Panc1 (cell line): Measurements from ENCODE around the gene SGCA. TPM values are rescaled to one million over a fixed set of nuclear protein-coding genes. Genes with fewer than 3 reads are reported as not detected.

Experiments
- ATAC-seq: fragments of 200-7000 bp; cut with Tn5 transposase; 2 replicates; pipeline ENCODE4 v1.9.1; 2020; ENCODE audit warnings: mild to moderate bottlenecking, moderate library complexity
- BruUV-seq: library from RNA; stranded (reverse); fragments of 400-500 nt; replicated peaks from 2 replicates; lab custom pipeline; 2021; lab: Mats Ljungman, UMichigan
- CTCF ChIA-PET: fragments of 300-600 bp; sonication (Branson Sonifier 250); formaldehyde crosslinking; loops from one replicate; lab custom pipeline; 2022; ENCODE audit warnings: antibody characterized with exemption; lab: Charles Lee
- POLR2A ChIA-PET: fragments of 300-600 bp; sonication (Branson Sonifier 250); formaldehyde crosslinking; loops from one replicate; lab custom pipeline; 2022; ENCODE audit warnings: antibody characterized with exemption; lab: Charles Lee
- DNase-seq: peaks from one replicate; pipeline ENCODE4 v3.0.0-alpha.2; 2010; ENCODE audit warnings: low read depth, low spot score
- H3K27ac ChIP-seq: 2 replicates; pipeline ENCODE4 v1.5.1; 2011; ENCODE audit warnings: mild to moderate bottlenecking, low read length, inconsistent platforms
- H3K27me3 ChIP-seq: fragments of 200-500 bp; sonication (Bioruptor generic); 2 replicates; pipeline ENCODE4 v1.6.0; 2014; ENCODE audit warnings: low read length, inconsistent platforms; ENCODE audit not compliant: control insufficient read depth, insufficient read depth
- H3K36me3 ChIP-seq: fragments of 200-500 bp; sonication (Bioruptor generic); 2 replicates; pipeline ENCODE4 v1.5.1; 2014; ENCODE audit warnings: inconsistent platforms, mild to moderate bottlenecking, low read length, moderate library complexity; ENCODE audit not compliant: control insufficient read depth, insufficient read depth
- H3K4me1 ChIP-seq: 2 replicates; pipeline ENCODE4 v1.5.1; 2011; ENCODE audit warnings: inconsistent platforms, mild to moderate bottlenecking, low read length, moderate library complexity; ENCODE audit not compliant: control insufficient read depth, insufficient read depth
- H3K4me3 ChIP-seq, 2 experiments: 2 replicates each; pipeline ENCODE4 v1.5.1; 2011 to 2012; ENCODE audit warnings: low read depth in 2 of 2, low read length in 2 of 2, mild to moderate bottlenecking in 2 of 2, inconsistent platforms in 1 of 2, moderate library complexity in 1 of 2
- H3K9me3 ChIP-seq: fragments of 200-500 bp; sonication (Bioruptor generic); 2 replicates; pipeline ENCODE4 v1.5.1; 2014; ENCODE audit warnings: low read depth, mild to moderate bottlenecking, inconsistent platforms, low read length, moderate library complexity; ENCODE audit not compliant: control insufficient read depth, insufficient read depth
- POLR2AphosphoS5 ChIP-seq: IDR thresholded peaks from 2 replicates; pipeline ENCODE4 v1.6.1; 2012; ENCODE audit warnings: mild to moderate bottlenecking, low read depth, low read length, moderate library complexity
- SIN3A ChIP-seq: IDR thresholded peaks from 2 replicates; pipeline ENCODE4 v1.6.1; 2012; ENCODE audit warnings: low read depth, mild to moderate bottlenecking, low read length, moderate library complexity, borderline replicate concordance; ENCODE audit not compliant: insufficient read depth
- TCF7L2 ChIP-seq: IDR thresholded peaks from 2 replicates; pipeline ENCODE4 v1.6.1; 2011; ENCODE audit warnings: mild to moderate bottlenecking, low read depth, low read length, inconsistent platforms
- in situ Hi-C: cut with HindIII; loops from 2 replicates; pipeline ENCODE4 v1.10.0; 2016; ENCODE audit warnings: low sequenced_read_pairs, low pct_unique_long_range_greater_than_20kb
- intact Hi-C: fragments of 100-400 bp; cut with micrococcal nuclease; formaldehyde crosslinking; loops from one replicate; pipeline ENCODE4 v1.10.0; 2022; ENCODE audit not compliant: unreplicated experiment
- total RNA-seq: library from RNA; stranded (reverse); gene quantifications from one replicate; pipeline ENCODE4 v1.2.1, GENCODE V29; 2021; ENCODE audit not compliant: unreplicated experiment
- TF ChIP-seq, protein P1 (sequence below), 2 experiments: IDR thresholded peaks; 2 replicates each; pipeline ENCODE4 v1.6.1; 2011 to 2012; ENCODE audit warnings: low read depth in 2 of 2, control low read depth in 1 of 2, low read length in 1 of 2, mild to moderate bottlenecking in 1 of 2, moderate library complexity in 1 of 2; ENCODE audit not compliant: insufficient read depth in 1 of 2
- TF ChIP-seq, protein P2 (sequence below): fragments of 450-650 bp; IDR thresholded peaks from 2 replicates; pipeline ENCODE4 v1.5.1; 2017; ENCODE audit warnings: mild to moderate bottlenecking

SGCA gene
- total RNA-seq, 1 experiment from 2014 or later: not detected

- POLR2A ChIA-PET: interaction anchor here (0.9 kb wide), 1 partner anchor 31 kb away, joined by 3 read pairs; no protein-coding TSS in a partner anchor
- Histone ChIP-seq H3K4me1 (peaks cover 3% of the 10 kb centered on the region; the same call in 1 of the 2 replicates), H3K27ac (no peak overlapping the region), H3K4me3 (no peak overlapping the region), H3K9me3 (no peaks in the 10 kb centered on the region), H3K27me3 (no peaks in the 10 kb centered on the region), H3K36me3 (no peaks in the 10 kb centered on the region)
- intact Hi-C loops (no loop called here), in situ Hi-C loops (no loop called here)
- CTCF ChIA-PET: interaction anchor here (1.2 kb wide), 1 partner anchor 156 kb away, joined by 3 read pairs; no protein-coding TSS in a partner anchor
- no peak for TF ChIP-seq TCF7L2
- TF ChIP-seq, protein P1, sequence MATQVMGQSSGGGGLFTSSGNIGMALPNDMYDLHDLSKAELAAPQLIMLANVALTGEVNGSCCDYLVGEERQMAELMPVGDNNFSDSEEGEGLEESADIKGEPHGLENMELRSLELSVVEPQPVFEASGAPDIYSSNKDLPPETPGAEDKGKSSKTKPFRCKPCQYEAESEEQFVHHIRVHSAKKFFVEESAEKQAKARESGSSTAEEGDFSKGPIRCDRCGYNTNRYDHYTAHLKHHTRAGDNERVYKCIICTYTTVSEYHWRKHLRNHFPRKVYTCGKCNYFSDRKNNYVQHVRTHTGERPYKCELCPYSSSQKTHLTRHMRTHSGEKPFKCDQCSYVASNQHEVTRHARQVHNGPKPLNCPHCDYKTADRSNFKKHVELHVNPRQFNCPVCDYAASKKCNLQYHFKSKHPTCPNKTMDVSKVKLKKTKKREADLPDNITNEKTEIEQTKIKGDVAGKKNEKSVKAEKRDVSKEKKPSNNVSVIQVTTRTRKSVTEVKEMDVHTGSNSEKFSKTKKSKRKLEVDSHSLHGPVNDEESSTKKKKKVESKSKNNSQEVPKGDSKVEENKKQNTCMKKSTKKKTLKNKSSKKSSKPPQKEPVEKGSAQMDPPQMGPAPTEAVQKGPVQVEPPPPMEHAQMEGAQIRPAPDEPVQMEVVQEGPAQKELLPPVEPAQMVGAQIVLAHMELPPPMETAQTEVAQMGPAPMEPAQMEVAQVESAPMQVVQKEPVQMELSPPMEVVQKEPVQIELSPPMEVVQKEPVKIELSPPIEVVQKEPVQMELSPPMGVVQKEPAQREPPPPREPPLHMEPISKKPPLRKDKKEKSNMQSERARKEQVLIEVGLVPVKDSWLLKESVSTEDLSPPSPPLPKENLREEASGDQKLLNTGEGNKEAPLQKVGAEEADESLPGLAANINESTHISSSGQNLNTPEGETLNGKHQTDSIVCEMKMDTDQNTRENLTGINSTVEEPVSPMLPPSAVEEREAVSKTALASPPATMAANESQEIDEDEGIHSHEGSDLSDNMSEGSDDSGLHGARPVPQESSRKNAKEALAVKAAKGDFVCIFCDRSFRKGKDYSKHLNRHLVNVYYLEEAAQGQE (IDR thresholded peaks at IDR 0.05; ENCODE audit: insufficient read depth in 1 of 2, low read depth in 2 of 2, low read length in 1 of 2): no peak
- no TSS peak for BruUV-seq
- DNase-seq (no peak), ATAC-seq (no peak)
Observed at GRCh38 chr17:50163843-50164696, 1.7 kb upstream of the SGCA start.

- ATAC-seq (no peak), DNase-seq (no peak)
- Histone ChIP-seq H3K27ac (no peak overlapping the region), H3K4me1 (peaks cover 5% of the 10 kb centered on the region; the same call in 1 of the 2 replicates), H3K36me3 (no peaks in the 10 kb centered on the region), H3K9me3 (no peaks in the 10 kb centered on the region), H3K4me3 (no peak overlapping the region), H3K27me3 (no peaks in the 10 kb centered on the region)
- BruUV-seq: no TSS peak
- in situ Hi-C loops: no loop called here
- intact Hi-C loops: no loop called here
- CTCF ChIA-PET: interaction anchor here (1.2 kb wide), 1 partner anchor 156 kb away, joined by 3 read pairs; no protein-coding TSS in a partner anchor
- TF ChIP-seq SIN3A: no peak
- TF ChIP-seq, protein P2, sequence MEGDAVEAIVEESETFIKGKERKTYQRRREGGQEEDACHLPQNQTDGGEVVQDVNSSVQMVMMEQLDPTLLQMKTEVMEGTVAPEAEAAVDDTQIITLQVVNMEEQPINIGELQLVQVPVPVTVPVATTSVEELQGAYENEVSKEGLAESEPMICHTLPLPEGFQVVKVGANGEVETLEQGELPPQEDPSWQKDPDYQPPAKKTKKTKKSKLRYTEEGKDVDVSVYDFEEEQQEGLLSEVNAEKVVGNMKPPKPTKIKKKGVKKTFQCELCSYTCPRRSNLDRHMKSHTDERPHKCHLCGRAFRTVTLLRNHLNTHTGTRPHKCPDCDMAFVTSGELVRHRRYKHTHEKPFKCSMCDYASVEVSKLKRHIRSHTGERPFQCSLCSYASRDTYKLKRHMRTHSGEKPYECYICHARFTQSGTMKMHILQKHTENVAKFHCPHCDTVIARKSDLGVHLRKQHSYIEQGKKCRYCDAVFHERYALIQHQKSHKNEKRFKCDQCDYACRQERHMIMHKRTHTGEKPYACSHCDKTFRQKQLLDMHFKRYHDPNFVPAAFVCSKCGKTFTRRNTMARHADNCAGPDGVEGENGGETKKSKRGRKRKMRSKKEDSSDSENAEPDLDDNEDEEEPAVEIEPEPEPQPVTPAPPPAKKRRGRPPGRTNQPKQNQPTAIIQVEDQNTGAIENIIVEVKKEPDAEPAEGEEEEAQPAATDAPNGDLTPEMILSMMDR: no peak
- TF ChIP-seq, protein P1 (IDR thresholded peaks at IDR 0.05; ENCODE audit: insufficient read depth in 1 of 2, low read depth in 2 of 2, low read length in 1 of 2): no peak
- no peak for TF ChIP-seq TCF7L2
- TF ChIP-seq POLR2AphosphoS5: no peak
- POLR2A ChIA-PET: no interaction called here
Observed at GRCh38 chr17:50164697-50164988, 1.2 kb upstream of the SGCA start.
